A172 (cell line): Measurements from ENCODE around the gene SLCO4A1. TPM values are rescaled to one million over a fixed set of nuclear protein-coding genes. Genes with fewer than 3 reads are reported as not detected.

Source experiments
- DNase-seq: peaks from one replicate; pipeline ENCODE4 v3.0.0-alpha.2; 2015; ENCODE audit warnings: low spot score
- total RNA-seq: library from RNA; depleted of rRNA; stranded (reverse); fragments of >200 nt; shearing (Covaris generic); gene quantifications from 2 replicates; pipeline ENCODE4 v1.2.3, GENCODE V29; 2014; rRNA removed

Gene SLCO4A1, protein sequence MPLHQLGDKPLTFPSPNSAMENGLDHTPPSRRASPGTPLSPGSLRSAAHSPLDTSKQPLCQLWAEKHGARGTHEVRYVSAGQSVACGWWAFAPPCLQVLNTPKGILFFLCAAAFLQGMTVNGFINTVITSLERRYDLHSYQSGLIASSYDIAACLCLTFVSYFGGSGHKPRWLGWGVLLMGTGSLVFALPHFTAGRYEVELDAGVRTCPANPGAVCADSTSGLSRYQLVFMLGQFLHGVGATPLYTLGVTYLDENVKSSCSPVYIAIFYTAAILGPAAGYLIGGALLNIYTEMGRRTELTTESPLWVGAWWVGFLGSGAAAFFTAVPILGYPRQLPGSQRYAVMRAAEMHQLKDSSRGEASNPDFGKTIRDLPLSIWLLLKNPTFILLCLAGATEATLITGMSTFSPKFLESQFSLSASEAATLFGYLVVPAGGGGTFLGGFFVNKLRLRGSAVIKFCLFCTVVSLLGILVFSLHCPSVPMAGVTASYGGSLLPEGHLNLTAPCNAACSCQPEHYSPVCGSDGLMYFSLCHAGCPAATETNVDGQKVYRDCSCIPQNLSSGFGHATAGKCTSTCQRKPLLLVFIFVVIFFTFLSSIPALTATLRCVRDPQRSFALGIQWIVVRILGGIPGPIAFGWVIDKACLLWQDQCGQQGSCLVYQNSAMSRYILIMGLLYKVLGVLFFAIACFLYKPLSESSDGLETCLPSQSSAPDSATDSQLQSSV
- 26.5 and 34.8 TPM in 2 replicates for total RNA-seq

DNA sequence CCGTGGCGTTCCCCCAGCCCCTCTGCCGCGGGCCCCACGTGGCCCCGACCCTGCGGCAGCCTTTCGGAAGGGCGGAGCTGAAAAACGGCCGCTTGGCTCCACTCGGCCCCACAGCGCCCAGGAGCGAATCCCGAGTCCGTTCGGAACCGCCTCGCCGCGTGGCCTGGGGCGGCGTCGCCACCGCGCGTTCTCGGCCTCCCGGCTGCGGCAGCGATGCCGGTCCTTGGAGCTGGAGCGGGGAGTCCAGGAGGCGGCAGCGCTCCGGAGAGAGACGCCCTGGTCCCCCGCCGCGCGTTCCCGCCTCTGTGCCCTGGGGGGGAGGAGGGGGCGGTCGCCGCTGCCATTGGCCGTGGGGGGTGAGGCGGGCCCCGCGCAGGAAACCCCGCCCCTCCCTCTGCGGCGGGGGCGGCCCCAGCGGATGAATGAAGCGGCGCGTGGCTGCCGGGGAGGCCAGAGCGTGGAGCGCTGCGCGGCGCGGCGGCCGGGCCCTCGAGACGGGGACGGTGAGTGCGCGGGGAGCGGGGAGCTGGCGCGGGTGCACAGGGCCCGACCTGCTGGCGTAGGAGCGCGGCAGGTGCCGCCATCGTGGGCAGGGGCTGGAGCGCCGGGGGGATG lies at the start of gene SLCO4A1:
SLCO4A1 (plus strand) TSS at position 453 of the 615 bp plus-strand sequence. CDS start 13,952 bp downstream, outside the sequence.
- peak; percentile 71 for DNase-seq

DNA sequence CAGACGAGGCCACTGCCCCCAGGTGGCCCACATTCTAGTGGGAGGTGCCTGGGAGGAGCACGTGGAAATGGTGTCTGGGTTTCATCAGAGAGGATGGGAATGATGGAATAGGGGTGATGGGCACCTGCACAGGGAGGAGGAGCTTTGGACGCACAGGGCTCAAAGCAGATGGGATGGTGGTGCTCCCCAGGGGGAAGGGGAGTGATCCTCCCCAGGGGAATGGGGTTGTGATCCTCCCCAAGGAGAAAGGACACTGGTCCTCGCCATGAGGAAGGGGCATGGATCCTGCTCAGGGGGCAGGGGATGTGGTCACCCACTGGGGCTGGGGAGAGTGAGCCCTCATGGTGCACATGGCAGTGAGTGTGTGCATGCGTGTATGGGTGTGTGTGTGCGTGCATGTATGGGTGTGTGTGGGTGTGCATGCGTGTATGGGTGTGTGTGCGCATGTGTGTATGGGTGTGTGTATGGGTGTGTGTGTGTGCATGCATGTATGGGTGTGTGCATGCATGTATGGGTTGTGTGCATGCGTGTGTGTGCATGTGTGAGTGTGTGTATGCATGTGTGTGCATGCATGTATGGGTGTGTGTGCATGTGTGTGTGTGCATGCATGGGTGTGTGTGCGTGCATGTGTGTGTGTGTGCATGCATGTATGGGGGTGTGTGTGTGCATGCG lies 49.7 kb upstream of the SLCO4A1 start:
- DNase-seq: no peak

DNA sequence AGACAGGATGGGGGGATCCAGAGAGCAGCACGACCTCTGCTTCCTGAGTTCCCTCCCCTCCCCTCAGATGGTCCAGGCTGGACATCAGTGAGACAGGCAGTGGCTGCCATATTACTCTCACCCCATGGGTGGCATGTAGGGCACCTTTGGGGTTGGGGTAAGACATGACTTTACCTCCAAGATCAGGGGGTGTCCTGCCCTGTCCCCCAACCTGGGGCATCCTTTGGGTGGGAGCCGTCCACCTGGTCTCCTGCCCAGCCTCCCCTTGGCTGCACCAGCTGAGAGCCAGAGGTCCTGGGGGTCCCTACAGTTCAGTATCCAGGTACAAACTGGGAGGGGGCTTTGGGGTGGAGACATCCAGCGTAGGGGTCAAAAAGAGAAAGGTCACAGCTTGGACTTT lies 48.7 kb upstream of the SLCO4A1 start:
- DNase-seq: no peak

DNA sequence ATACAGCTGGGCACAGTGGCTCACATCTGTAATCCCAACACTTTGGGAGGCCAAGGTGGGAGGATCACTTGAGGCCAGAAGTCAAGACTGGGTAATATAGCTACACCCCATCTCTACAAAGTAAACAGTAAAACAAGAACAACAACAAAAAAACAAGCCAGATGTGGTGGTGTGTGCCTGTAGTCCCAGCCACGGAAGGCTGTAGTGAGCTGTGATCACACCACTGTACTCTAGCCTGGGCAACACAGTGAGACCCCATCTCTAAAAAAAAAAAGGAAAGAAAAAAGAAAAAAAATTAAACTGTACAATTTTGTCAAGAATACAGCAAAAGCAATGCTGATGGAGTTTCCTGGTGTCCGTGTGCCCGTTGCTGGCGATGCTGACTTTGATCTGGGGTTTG lies 47.2 kb upstream of the SLCO4A1 start:
- no peak for DNase-seq

DNA sequence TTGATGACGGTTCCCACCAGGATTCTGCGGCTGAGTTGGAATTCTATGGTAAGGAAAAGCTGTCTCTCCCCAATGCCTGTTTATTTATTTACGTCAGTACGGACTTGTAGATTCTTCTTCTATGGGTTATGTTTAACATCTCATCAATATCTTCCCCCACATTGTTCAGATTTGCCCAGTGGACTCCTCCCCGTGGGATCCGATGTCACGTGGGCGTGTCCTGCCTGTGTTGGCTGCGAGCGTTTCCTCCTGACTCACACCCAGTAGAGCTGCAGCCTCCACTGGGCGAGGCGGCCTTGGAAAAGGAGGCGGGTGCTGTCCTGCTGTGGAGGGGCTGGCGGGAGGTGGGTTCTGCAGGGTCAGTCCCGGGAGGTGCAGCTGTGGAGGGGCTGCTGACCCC lies 46.8 kb upstream of the SLCO4A1 start:
- peak; percentile 73 for DNase-seq

DNA sequence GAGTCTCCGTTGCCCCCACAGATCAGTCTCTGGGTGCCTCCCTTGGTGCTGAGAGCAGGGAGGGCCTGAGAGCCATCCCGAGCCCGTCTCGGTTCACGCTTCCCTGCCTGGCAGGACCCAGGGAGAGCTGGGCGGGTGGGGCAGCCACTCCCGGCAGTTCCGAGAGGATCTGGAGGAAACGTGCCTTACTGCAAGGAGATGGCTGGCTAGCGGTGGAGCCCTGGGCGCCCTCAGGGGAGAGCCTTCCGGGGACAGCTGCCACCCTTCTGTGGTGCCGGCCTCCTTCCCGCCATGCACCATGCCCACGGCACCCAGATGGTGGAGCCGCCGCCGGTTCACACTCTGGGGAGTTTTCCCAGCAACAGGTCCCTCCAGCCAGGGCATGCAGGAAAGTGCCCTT lies 45.8 kb upstream of the SLCO4A1 start:
- DNase-seq: no peak

DNA sequence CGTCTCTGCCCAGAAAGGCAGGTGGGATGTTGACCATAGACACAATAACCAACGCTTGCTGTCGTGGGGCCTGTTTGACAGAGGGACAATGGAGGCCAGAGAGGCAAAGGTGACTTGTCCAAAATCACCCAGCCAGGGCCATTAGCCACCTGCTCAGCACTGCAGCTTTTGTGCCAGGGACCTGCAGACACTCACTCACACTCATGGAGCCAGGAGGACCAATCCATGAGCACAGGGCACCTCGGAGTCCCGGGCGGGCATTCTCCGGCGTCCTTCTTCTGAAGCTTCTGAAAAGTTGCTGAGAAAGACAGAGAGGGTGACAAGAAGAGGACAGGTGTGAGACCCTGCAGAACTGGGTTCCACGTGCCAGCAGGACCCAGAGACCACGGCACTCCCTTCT lies 45.4 kb upstream of the SLCO4A1 start:
- no peak for DNase-seq

DNA sequence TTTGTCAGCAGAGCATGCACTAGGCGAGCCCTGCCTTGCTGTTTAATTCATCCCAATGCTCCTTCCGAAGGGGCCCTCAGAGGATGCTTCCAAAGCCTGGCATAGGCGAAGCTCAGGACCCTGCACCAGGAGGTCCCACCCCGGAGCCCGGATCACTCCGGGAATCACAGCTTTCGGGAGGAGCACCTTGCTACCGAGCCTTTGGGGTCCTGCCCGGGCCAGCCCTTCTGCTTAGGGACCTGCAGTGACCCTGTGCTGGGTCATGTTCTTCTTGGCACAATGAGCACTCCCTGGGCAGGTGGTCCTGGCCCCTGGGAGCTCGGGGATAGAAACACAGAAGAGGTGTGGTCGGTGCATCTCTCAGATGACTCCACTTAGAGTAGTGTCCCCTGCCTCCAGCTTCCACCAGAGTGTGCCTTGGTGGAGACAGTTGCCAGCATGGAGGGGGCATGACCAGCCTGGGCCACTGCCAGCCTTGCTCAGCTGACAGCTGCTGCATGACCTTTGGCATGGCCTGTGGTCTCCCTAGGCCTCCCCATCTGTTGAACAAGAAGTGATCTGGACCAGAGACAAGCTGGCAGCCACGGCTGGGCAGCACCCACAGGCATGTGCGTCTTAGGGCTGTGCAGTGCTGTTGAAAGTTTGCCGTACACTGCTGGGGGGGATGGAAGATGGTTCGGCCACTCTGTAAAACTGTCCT lies 44.7 kb upstream of the SLCO4A1 start:
- no peak for DNase-seq

DNA sequence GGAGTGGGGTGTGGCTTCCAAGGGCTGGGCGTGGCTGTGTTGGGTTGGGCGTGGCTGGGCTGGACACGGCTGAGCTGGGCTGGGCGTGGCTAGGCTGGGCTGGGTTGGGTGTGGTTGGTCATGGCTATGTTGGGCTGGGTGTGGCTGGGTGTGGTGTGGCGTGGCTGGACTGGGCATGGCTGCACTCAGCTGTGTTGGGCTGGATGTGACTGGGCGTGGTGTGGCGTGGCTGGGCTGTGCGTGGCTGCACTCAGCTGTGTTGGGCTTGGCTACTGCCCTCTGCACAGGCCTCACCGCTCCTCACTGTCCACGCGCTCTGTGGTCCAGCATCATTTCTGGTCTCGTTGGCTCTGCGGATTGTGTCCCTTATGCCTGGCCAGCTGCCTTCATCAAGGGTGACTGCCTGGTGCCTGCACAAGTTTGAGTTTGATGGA lies 43.5 kb upstream of the SLCO4A1 start:
- DNase-seq: peak; percentile 93

DNA sequence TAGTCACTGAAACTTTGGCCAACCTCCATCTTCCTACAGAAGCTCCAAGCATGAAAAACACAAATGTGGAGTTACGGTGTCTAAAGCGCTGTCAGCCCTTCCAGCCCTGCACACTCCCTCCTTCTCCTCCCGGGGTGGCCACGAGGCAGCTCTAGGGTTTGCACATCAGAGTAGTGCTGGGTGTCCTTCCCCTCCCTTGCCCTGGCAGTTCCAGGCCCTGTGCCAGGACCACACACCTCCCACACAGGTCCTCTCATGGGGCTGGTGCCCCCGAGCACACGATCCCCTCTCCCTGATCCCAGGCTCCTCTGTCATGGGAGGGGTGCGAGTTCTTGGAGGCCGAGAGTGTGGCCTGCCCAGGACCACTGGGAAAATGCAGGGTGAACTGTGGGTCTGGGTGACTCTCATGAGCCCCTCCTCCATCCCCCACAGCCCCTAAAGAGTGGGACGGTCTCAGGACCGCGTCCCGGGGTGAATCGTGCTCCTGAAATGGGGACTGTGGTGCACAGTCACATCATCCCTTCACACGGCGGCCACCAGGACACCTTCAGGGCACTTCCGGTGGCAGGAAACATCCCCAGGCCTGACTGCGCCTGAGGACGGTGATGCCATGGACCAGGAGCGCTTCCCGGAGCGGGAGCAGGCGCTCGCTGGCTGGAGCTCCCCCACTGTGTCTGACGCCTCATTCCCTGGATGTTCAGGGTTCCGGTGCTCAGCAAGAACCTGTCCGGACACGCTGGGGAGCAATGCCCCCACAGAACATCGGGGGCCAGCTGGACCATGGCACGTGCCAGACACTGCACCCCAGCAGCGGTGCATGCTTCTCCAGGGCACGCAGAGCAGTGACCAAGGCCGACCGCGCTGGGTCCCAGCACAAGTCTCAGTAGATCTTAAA lies 42.8 kb upstream of the SLCO4A1 start:
- DNase-seq: no peak

DNA sequence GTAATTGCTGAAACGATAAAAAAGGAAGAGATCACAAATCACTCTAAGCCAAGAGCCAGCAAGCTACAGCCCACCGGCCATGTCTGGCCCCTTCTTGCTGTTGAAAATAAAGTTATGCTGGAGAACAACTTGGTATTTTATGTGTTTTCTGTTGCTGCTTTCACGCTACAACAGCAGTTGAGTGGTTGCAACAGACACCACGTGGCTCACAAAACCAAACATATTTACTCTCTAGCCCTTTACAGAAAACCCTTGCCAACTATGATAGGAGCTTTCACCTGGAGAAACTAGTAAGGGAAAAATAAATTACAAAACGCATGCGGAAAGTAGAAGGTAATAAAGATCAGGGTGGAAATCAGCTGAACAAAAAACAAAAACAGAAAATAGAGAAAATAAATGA lies 41.1 kb upstream of the SLCO4A1 start:
- DNase-seq: no peak

DNA sequence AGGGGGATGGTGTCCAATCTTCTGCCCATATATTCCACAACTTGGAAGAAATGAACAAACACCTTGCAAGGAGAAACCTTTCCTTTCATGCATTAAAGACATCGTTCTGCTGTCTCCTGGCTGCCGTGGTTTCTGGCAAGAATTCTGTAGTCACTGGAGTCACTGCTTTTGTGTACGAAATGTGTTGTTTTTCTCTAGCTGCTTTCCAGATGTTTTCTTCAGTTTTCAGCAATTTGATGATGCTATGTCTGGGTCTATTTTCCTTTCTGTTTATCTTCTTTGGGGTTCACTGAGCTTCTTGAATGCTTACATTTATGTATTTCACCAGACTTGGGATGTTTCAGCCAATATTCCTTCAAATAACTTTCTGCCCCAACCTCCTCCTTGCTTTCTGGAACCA lies 40.6 kb upstream of the SLCO4A1 start:
- no peak for DNase-seq

DNA sequence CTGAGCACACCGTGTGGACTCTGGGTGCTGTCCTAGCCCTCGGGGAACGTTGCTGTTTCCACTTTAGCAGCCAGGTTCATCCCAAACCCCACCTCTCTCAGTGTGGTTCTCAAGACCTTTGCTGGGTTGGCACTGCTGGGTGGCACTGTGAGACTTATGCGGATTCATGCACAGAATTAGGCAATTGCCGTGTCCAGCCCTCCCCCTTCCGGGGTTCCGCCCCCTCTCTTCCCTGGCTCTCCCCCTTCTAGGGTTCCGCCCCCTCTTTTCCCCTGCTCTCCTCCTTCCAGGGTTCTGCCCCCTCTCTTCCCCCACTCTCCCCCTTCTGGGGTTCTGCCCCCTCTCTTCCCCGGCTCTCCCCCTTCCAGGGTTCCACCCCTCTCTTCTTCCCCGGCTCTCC lies 39.8 kb upstream of the SLCO4A1 start:
- DNase-seq: peak; percentile 84

DNA sequence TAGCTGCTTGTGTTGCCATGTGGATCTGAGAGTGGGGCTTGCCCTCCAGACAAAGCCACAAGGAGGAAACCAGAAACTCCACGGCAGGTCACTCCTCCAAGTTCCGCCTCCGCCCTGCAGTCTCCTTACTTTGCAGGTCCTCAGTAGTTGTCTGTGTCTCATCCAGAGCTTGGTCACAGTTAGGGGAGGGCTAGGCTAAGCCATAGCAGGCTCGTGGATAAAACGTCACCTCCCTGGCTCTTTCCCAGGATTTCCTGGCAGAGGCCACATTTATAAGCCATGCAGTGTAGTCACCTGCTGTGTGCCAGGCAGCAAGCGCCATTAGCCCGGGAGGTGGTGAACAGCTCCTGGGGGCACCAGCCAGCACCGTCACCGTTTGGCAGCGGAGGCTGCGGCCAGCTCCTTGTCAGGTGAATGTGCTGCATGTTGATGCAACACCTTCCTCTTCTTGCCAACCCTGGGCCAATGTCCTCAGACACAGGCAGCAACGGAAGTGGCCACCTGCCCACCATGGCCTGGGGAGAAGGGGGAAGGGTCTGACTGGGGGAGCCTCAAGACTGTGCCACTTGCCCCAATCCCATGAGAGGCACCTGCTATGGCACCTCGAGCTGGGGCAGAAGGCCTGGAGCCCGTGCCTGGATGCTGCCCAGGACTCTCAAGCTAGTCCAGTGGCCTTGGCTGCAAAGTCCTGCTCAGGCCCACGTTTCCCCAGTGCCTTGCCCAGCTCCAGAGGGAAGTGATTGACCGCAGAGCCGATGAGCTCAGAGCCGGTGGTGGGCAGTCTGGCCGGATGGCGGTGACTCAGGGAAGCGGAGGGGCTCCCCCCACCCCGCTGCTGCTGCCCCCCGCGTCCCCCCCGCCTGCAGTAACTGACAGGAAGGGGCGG lies 39.0 kb upstream of the SLCO4A1 start:
- peak; percentile 97 for DNase-seq

DNA sequence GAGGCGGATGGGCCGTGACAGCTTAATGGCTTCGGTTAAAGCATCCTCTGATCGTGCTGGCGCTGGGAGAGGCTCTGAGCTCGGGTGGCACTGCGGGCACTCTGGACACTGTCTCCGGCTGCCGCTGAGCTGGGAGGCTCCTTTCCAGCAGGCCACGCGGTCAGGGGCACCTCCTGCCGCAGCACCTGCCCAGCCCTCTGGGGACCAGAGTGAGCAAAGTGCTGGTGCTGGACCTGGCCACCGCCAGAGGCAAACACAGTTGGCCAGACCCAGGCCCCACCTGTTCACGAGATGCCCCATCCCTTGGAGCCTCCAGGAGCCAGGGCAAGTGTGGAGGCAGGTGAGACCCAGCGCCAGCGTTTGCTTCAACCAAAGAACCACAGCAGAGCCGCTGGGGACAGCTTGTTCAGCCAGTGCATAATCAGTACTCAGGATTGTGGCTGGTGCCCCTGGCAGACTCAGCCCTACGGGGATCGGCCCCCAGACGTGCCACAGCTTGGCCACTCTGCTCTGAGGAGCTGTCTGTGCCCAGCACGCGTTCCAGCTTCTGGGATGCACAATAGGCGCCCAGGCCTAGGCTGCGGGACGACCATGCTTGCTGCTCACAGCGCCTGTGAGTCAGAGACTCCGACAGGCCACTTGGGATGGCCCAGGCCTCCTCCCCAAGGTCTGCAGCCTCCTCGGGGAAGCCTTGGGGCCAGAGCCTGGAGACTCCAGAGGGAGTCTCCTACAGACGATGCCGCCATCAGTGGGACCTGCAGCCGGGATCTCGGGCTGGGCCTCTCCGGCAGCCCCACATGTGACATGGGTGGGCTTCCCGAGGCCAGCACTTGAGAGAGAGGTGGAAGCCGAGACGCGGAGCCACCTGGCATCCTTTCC lies 38.2 kb upstream of the SLCO4A1 start:
- no peak for DNase-seq

DNA sequence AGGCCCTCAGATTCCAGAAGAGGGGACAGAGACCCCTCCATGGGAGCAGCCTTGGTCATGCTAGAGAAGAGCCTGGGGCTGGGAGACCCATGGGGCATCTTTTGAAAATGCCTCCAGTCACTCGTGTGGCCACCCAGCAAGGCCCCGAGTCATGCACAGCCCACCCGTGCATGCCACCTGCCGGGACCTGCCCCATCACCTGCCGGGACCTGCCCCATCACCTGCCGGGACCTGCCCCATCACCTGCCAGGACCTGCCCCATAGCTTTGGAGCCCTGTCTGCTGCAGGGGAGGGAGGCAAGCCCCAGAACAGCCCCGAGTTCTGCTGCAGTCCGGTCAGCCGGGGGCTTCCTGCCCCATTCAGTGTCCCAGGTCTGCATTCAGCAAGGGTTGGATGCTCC lies 37.5 kb upstream of the SLCO4A1 start:
- no peak for DNase-seq

DNA sequence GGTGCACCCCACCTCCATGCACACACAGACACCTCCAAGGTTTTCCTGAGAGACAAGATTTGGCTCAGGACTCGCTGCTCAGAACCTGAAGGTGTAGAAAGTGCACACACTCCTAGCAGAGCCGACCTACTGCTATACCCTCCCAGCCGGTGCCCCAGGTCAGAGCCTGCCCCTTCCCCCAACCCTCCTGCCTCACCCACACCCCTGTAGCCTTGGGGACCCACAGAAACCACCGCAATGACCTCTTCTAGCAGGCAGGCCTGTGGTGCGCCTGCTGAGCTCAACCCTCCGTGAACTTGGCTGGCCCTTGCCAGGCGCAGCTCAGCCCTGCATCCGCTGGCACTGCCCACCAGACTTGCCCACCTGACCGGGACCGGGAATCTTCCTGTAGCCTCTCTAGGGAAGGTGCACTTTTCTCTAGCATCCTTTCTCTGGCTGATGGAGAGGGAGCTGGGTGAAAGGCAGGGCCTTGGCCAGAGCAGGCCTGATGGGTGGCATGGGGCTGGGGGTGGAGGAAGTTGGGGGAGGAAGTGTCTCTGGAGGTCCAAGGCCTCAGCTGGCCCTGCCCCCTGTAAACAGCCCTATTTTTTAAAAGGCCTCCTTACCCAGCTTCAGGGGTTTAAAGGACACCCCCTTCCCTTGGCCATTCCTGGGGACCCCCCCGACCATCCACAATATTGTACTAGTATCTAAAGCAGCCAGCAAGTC lies 36.9 kb upstream of the SLCO4A1 start:
- no peak for DNase-seq

DNA sequence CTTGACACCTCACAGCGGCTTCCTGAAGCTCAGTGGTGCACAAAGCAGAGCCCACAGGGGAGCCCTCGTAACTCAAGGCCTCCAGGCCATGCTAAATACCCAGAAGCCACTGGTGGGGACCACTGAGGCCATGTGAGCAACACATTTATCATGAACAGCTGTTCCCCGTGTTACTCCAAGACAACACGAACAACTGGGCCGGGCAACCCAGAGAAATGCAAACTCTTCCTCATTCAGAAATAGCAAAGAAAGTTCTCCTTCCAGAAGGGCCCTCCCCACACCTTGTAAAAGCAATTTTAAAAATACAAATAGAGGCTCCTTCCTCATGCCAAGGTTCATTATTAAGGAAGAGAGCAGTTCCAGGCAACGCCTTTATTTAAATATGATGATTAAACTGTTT lies 36.3 kb upstream of the SLCO4A1 start:
- no peak for DNase-seq
